ENCODE results near the gene MAP3K7. TPM values are rescaled to one million over a fixed set of nuclear protein-coding genes. Genes with fewer than 3 reads are reported as not detected.
A peak's percentile ranks its signal among the peaks of the same experiment; 100 is the strongest.

The MAP3K7 gene
- total and polyA plus RNA-seq, 2 of the 13 experiments (the other 11 are each of a cell fraction or from before 2014, with no cell fraction given), result 24.1 to 24.4 TPM

DNA sequence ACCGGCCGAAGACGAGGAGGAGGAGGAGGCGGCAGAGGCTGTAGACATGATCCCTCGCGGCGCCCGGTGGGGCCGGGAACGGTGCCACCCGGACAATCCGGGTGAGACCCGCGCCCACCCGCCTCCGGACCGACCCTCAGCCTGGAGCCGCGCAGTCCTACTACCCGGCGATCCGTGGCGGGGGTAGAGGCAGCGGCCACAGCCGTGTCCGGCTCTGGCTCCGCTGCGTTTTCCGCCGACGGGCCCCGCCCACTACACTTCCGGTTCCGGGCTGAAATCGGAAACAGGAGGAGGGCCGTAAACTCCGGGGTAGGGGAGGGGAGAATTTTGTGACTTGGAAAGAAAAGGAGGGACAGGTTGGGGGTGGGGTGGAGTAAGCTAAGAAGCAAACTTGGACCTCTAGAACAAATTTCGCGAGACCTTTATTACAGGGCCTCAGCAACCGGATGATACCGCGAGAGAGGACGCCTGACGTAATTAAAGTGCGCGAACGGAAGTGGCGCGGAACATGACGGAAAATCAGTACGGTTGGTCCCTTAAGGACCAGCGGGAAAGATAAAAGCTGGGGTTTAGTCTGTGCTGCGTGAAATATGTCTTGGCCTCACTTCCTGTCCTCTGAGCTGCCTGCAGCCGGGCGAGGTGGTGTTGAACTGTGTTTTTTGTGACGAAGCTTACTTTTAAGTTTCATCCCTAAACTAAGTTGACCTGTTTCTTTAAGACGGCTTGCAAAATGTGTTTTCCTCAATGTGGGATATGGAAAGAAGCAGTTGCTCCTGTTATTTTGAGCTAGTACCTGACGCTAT, at the start of gene MAP3K7 (continued):
- TF ChIP-seq RAD51 (IDR thresholded peaks at IDR 0.05; ENCODE audit: borderline replicate concordance), result no peak
- no peak for TF ChIP-seq PCBP2 (optimal IDR thresholded peaks at IDR 0.05; ENCODE audit: low read depth, low read length, poor library complexity, severe bottlenecking)
- no peak for TF ChIP-seq ZSCAN20 (CRISPR knock-in tag; IDR thresholded peaks at IDR 0.05; ENCODE audit: borderline replicate concordance)
- TF ChIP-seq, protein P1, sequence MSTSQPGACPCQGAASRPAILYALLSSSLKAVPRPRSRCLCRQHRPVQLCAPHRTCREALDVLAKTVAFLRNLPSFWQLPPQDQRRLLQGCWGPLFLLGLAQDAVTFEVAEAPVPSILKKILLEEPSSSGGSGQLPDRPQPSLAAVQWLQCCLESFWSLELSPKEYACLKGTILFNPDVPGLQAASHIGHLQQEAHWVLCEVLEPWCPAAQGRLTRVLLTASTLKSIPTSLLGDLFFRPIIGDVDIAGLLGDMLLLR (CRISPR knock-in tag; IDR thresholded peaks at IDR 0.05), result no peak
- no peak for TF ChIP-seq ZNF841 (CRISPR knock-in tag; IDR thresholded peaks at IDR 0.05; ENCODE audit: borderline replicate concordance)
- no peak for TF ChIP-seq RXRB (CRISPR knock-in tag; IDR thresholded peaks at IDR 0.05; ENCODE audit: borderline replicate concordance)
- peak; percentile 65; the same call in 1 of the 2 replicates for TF ChIP-seq NFIC (IDR thresholded peaks at IDR 0.05; ENCODE audit: low read length)
- TF ChIP-seq MAFF (IDR thresholded peaks at IDR 0.05; ENCODE audit: low read depth, low read length), result no peak
- TF ChIP-seq ZNF468 (CRISPR knock-in tag; IDR thresholded peaks at IDR 0.05), result no peak
- TF ChIP-seq, protein P2, sequence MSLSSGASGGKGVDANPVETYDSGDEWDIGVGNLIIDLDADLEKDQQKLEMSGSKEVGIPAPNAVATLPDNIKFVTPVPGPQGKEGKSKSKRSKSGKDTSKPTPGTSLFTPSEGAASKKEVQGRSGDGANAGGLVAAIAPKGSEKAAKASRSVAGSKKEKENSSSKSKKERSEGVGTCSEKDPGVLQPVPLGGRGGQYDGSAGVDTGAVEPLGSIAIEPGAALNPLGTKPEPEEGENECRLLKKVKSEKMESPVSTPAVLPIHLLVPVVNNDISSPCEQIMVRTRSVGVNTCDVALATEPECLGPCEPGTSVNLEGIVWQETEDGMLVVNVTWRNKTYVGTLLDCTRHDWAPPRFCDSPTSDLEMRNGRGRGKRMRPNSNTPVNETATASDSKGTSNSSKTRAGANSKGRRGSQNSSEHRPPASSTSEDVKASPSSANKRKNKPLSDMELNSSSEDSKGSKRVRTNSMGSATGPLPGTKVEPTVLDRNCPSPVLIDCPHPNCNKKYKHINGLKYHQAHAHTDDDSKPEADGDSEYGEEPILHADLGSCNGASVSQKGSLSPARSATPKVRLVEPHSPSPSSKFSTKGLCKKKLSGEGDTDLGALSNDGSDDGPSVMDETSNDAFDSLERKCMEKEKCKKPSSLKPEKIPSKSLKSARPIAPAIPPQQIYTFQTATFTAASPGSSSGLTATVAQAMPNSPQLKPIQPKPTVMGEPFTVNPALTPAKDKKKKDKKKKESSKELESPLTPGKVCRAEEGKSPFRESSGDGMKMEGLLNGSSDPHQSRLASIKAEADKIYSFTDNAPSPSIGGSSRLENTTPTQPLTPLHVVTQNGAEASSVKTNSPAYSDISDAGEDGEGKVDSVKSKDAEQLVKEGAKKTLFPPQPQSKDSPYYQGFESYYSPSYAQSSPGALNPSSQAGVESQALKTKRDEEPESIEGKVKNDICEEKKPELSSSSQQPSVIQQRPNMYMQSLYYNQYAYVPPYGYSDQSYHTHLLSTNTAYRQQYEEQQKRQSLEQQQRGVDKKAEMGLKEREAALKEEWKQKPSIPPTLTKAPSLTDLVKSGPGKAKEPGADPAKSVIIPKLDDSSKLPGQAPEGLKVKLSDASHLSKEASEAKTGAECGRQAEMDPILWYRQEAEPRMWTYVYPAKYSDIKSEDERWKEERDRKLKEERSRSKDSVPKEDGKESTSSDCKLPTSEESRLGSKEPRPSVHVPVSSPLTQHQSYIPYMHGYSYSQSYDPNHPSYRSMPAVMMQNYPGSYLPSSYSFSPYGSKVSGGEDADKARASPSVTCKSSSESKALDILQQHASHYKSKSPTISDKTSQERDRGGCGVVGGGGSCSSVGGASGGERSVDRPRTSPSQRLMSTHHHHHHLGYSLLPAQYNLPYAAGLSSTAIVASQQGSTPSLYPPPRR (CRISPR knock-in tag; IDR thresholded peaks at IDR 0.05; ENCODE audit: borderline replicate concordance), result no peak
- TF ChIP-seq, protein P3, sequence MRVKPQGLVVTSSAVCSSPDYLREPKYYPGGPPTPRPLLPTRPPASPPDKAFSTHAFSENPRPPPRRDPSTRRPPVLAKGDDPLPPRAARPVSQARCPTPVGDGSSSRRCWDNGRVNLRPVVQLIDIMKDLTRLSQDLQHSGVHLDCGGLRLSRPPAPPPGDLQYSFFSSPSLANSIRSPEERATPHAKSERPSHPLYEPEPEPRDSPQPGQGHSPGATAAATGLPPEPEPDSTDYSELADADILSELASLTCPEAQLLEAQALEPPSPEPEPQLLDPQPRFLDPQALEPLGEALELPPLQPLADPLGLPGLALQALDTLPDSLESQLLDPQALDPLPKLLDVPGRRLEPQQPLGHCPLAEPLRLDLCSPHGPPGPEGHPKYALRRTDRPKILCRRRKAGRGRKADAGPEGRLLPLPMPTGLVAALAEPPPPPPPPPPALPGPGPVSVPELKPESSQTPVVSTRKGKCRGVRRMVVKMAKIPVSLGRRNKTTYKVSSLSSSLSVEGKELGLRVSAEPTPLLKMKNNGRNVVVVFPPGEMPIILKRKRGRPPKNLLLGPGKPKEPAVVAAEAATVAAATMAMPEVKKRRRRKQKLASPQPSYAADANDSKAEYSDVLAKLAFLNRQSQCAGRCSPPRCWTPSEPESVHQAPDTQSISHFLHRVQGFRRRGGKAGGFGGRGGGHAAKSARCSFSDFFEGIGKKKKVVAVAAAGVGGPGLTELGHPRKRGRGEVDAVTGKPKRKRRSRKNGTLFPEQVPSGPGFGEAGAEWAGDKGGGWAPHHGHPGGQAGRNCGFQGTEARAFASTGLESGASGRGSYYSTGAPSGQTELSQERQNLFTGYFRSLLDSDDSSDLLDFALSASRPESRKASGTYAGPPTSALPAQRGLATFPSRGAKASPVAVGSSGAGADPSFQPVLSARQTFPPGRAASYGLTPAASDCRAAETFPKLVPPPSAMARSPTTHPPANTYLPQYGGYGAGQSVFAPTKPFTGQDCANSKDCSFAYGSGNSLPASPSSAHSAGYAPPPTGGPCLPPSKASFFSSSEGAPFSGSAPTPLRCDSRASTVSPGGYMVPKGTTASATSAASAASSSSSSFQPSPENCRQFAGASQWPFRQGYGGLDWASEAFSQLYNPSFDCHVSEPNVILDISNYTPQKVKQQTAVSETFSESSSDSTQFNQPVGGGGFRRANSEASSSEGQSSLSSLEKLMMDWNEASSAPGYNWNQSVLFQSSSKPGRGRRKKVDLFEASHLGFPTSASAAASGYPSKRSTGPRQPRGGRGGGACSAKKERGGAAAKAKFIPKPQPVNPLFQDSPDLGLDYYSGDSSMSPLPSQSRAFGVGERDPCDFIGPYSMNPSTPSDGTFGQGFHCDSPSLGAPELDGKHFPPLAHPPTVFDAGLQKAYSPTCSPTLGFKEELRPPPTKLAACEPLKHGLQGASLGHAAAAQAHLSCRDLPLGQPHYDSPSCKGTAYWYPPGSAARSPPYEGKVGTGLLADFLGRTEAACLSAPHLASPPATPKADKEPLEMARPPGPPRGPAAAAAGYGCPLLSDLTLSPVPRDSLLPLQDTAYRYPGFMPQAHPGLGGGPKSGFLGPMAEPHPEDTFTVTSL (CRISPR knock-in tag; IDR thresholded peaks at IDR 0.05; ENCODE audit: borderline replicate concordance), result no peak
- TF ChIP-seq, protein P4, sequence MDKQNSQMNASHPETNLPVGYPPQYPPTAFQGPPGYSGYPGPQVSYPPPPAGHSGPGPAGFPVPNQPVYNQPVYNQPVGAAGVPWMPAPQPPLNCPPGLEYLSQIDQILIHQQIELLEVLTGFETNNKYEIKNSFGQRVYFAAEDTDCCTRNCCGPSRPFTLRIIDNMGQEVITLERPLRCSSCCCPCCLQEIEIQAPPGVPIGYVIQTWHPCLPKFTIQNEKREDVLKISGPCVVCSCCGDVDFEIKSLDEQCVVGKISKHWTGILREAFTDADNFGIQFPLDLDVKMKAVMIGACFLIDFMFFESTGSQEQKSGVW (CRISPR knock-in tag; IDR thresholded peaks at IDR 0.05; ENCODE audit: borderline replicate concordance), result no peak
- no peak for TF ChIP-seq ZNF652 (CRISPR knock-in tag; IDR thresholded peaks at IDR 0.05; ENCODE audit: borderline replicate concordance, low read depth)
- TF ChIP-seq ZNF577 (CRISPR knock-in tag; IDR thresholded peaks at IDR 0.05; ENCODE audit: borderline replicate concordance, low read depth), result no peak
- TF ChIP-seq CCDC6 (CRISPR knock-in tag; IDR thresholded peaks at IDR 0.05), result no peak
